ENCODE measurements around the gene SSU72.
"Not testable (repeated sequence)": the region's sequence is repeated elsewhere in the genome, so short reads cannot be mapped to it uniquely, and the experiment has no call there.

The SSU72 gene

DNA sequence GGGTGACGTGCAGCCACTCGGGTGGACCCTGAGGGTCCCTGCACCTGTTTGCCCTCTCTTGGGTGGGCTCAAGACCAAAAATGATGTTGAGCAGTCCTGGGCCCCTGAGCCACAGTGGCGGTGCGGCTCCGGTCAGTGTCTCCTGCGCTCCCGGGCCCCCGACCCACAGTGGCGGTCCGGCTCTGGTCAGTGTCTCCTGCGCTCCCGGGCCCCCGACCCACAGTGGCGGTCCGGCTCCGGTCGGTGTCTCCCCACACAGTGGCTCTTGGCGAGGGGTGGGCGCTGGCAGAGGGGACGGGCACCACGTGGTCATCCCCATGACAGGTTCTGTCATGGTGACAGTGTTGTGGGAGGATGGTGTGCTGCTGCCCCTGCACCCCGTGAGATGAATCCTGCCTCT, 80.4 kb downstream of the SSU72 start:
- not testable (repeated sequence) for DNase-seq

Data from central memory CD4-positive, alpha-beta T cell (primary cell).